Stimulated activated CD4-positive, alpha-beta T cell treated with anti-CD3 and anti-CD28 coated beads, Interleukin-4, amount 100 ng/mL, for 1 hour (primary cell): ENCODE data around the gene LAMB1.
"Not testable (repeated sequence)": the region's sequence is repeated elsewhere in the genome, so short reads cannot be mapped to it uniquely, and the experiment has no call there.

Experiments
- DNase-seq: peaks from one replicate; pipeline ENCODE4 v3.0.0-alpha.2; 2020

Gene LAMB1

DNA sequence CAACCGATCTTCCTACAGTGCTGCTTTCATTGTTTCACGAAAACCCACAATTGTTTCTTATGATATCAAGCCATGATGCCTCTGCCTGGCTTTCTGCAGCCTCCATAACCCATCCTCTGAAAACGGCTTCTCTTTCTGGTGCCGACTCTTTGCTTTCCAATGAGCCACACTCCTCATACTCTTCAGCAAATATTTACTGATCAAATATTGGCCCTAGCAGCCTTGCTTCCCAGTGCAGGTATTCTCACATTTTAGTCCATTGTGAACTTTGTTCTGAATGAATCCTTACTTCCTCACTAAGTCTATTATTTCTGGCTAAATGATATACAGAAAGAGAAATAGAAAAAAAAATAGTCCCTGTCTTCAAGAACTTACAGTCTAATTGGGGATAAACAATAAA is 35.5 kb downstream of the LAMB1 start:
- no peak for DNase-seq

DNA sequence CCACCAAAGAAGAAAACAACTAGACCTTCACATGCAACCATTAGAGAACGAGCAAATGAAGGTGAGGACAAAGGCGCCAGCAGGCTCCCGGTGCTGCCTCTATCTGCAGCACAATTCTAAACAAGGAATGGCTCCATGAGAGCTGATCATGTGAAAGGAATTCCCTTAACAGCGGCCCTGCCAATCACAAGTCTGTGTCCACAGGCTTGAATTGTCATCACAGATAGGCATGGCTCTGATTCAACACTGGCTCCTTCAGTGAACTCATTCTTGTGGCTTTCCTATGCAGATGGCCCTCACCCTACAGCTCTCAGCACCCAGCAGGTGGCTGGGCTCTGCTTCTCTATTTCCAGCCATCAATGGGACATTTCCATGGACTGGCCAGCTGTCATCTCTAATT is 36.2 kb downstream of the LAMB1 start:
- DNase-seq, result no peak

DNA sequence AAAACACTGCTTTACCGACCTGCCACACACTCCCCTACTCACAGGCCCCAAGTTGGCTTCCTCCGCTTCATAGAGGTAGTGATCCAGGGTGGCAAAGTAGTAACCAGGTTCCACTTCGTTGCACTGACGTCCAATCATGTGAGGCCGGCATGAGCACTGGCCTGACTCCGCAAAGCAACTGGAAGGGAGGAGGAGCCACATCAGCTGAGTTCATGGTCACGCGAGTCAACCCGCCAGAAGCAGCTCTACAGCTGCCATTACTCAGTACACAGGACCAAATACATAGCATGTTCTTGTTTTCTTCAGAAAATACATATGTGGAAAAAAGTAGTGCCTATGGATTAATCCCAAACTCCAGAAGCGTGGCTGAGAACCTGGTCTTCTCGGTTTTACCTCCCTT is 38.5 kb downstream of the LAMB1 start:
- DNase-seq, result no peak

DNA sequence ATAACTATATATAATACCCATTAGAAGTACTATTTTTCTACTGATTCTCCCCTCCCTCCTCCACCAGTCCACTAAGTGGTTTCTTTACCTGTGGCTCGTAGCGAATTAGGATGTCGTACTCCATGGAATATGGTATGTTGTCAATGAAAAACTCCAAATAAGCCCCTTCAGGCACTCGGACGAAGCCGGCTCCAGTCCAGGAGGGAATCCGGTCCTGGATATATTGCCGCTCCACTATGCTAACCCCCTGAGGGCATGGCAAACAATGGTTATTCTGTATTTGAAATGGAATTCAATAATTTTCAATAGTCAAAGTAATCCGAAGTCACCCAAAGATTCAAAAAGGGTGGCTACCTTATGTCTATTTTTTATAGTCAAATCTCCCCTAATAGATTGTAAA is 40.1 kb downstream of the LAMB1 start:
- DNase-seq, result no peak

DNA sequence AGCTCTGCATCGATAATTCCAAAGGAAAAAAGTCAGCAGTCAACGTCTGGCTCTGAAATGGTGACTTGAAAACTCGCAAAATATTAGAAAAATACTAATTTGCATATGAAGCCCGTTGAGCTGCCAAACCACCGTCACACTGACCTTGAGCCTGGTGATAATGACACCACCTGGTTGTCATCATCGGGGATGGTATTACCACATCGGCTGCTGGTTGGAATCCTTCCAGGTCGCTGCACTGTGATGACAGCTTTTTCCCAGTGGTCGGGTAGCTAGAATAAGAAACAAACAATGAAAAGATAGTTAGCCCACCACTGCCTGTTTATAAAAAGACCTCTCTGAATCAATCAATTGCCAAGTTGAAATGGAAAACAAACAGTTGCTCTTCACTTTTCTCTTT is 41.6 kb downstream of the LAMB1 start:
- DNase-seq, result no peak

DNA sequence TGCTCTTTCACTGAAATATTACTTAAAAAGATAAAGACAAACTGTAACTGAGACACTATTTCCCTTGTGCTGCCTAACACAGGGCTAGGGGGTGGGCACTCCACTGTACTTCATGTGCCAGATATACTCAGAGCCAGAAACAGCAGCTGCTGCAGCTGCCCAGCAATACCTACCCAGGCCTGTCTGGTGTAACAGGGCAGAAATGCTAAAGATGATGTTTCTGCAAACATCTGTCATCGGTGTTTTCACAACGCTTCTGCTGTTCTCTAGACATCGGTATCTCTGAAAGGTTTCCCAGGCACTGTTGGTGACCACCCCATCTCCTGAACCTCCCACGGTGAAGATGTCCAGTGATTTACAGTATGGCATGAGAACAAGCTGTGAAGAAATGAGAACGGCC is 42.7 kb downstream of the LAMB1 start:
- DNase-seq, result no peak

DNA sequence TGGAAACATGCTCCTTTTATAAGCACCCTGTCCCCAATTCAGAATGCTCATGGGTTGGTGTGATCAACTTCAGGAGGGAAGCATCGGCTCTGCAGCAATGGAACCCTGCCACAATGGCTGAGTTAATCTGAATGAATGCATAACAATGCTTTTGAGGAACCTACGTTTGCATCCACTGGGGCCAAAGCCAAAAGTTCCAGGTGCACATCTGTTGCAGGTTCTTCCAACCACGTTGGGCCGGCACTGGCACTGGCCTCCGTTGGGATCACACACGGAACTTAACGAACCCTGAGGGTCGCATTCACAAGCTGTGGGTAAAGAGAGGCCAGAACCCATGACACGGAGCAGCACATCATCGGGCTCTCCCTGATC is 43.4 kb downstream of the LAMB1 start:
- DNase-seq, result no peak

DNA sequence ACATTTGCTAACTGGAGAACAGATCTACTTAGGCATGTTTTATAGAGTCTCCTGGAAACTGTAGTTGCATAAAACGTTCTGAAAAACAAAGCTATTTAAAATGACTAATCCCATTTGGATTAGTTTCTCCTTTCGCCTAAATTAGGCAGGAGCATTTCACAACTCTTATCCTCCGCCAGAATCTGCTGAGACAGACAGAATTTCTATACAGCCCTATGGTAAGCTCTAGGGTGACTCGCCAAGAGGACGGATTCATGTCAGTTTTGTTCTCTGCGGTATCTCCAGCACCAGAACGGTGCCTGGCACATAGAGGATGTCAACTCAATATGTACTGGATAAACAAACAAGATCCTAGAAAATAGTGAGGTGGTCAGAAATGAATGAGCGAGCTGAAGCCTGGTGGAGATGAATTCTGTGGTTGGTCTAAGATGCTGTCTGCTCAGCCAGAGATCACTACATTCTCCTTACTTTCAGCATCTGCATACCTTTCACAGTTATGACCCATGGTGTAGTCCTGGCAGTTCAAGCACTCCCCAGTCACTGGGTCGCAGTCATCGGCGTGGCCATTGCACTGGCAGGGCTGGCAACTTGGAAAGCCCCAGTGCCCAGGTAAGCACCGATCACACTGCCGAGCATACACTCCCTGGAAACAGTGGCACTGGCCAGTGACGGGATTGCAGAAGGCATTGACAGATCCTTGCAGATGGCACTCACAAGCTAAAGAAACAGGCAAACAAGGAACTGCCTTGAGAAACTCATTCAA is 44.0 kb downstream of the LAMB1 start:
- no peak for DNase-seq

DNA sequence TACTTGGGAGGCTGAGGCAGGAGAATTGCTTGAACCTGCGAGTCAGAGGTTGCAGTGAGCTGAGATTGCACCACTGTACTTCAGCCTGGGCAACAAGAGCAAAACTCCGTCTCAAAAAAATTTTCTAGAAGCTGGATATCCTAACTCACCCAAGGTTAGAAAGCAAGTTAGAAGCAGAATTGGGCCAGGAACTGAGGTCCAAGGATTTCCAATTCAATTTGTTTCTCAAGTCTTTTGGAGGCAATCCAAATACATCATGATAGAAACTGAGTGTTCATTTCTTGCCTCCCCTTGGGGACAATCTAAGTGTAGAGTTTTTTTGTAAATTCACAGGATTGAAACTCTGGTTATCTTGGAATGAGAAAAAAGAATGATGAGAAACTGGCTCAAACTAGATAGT is 45.5 kb downstream of the LAMB1 start:
- no peak for DNase-seq

DNA sequence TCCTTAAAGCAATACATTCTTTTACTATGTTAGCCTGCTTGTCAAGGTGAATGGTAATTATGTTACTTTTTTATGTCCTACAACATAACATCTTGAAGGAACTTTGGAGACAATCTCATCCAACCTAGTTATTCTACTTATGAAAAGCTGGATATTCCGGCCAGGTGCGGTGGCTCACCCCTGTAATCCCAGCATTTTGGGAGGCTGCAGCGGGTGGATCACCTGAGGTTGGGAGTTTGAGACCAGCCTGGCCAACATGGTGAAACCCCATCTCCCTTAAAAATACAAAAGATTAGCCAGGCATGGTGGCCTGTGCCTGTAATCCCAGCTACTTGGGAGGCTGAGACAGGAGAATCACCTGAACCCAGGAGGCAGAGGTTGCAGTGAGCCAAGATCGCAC is 46.0 kb downstream of the LAMB1 start:
- not testable (repeated sequence) for DNase-seq

DNA sequence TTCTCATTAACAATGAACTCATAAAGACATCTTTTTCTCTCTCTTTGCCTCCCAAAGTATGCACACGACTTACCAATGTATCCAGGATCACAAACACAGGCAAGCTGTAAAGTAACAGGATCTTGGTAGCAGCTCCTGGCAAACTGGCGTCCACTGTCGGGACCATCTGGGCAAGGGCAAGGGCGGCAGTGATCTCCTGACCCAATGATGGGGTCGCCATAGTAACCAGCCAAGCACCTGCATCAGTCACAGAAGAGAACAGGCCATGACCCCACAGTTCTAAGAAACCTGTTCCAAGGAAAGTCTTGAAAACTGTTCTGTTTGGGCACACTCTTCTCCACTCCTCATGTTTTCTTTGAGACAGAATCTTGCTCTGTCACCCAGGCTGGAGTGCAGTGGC is 47.6 kb downstream of the LAMB1 start:
- no peak for DNase-seq

DNA sequence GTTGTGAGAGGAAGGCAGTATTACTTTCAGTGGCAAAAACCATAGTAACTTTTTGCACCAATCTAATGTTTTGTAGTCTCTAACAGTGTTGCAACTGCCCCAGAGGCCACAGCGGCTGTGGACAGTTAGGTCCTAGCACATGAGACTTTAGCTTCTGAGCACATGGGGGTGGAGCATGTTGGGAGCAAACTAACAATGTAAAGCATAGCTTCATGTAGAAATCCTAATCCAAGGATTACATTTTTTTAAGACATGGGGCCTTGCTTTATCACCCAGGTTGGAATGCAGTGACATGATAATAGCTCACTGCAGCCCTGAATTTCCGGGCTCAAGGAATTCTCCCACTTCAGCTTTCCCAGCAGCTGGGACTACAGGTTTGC is 49.0 kb downstream of the LAMB1 start:
- no peak for DNase-seq

DNA sequence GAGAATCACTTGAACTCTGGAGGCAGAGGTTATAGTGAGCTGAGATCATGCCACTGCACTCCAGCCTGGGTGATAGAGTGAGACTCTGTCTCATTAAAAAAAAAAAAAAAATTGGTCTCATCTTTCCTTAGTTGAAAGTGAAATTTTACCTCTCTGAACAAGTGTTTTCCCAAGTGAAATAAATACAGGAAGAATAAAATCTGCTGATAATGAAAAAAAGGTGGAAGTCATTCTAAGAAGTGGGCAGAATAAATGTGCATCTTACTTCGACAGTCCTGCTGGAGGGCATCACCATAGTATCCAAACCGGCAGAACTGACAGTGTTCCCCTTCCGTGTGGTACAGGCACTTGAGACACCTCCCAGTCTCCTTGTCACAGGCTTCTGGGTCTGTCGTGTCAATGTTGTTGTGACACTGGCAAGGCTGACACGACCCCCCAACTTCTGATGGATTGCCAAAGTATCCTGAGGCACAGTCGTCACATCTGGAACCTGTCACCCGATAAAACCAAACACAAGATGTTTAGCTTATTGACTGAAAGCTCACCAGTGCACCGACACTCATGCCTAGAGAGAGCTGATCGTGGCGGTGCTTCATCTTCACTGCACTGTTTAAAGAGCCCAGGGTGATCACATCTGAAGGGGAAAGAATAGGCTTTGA is 49.6 kb downstream of the LAMB1 start:
- no peak for DNase-seq

DNA sequence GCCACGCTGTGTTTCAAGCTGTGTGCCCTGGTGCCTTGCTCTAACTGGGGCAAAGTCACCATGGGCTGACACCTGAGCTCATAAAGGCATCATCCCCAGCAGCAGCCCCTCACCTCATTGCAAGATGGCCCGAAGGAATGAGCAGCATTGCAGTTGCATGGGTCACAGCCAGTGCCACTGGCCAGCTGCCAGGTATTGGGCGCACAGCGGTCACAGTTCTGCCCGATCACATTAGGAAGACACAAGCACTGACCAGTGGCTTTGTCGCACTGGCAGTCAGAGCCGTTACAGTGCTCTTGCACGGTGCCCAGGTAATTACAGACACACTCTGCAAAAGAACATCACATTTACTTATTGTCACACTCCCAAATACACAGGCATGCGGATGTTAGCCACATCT is 51.1 kb downstream of the LAMB1 start:
- no peak for DNase-seq

DNA sequence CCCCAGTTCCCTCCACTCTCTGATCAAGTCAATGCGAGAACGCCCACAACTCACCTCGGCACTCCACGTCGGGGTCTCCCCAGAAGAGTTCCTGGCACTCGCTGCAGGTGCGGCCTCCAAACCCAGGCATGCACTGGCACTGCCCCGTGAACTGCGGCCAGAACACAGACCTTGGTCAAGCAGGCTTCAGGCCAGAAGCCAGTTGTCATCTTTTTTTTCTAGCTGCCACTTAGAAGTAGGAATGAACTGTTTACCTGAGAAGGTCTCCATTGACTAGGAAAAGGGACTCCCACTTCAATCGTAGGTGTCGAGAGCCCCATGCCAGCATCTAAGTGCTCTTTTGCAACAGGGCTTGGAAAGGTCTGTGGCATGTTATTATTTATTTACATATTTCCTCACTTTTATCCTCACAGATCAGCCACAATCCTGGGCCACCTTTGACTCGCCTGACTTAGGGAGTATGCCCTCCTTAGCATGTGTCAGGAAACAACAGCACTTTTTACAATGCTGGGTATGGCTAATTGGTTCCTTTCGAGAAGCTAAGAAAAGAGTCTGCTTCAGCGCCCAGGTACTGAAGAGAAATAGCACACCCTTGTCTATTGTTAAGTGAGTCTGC is 51.7 kb downstream of the LAMB1 start:
- DNase-seq, result no peak

DNA sequence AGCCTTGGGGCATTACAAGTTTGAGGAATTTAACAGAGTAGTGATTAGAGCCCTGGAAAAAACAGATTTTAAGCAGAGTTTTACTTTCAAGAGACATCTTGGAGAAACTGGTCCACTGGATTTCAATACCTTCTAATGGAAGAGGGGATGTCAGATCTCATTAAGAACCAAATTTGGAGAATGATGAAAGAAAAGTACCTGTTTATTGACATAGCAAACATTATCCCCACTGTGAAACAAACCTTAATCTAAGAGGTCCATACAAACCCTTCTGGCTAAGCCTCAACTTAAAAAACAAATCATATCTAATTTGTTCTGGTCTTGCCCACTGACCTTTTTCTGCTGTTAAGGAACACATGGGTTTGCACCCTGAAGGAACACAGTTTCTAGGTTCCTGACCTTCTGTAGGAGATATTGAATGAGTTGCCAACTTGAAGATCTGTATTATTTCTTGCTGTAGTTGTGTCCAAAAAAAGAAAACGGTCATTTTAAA is 53.5 kb downstream of the LAMB1 start:
- no peak for DNase-seq

DNA sequence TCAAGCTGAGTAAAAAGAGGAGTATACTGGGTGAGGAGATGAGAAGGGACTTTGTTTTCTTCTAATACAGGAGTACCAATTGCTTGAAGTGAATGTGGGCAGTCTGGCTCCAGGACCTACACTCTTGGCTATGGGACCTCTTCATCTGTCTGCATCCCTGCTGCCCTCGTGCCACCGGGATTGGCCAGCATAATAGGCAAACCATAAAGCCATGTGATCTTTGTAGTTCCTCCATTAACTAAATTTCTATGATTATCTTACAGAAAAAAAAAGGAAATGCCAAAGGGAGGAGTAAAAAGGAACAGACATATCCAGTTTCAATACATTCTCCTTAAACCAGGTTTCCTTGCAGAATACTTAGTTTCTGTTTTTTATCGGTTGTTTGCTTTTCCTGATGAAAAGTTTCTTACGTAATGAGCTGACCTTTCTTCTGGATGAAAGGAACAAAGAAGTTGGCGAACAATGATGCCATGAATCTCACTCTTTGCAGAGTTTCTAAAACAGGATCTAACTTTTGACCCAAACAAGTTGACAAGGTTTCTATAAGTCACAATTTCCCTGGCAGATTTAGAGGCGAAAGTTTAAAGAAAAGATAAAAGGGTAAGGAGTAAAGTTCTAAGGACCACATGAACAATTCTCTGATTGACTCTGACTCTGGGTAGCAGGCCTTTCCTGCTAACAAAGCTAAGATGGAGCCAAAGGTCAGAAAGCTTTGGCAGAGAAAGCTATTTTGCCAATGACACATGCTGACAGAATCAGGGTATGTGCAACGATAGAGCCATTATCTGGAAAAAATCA is 54.1 kb downstream of the LAMB1 start:
- DNase-seq, result no peak

DNA sequence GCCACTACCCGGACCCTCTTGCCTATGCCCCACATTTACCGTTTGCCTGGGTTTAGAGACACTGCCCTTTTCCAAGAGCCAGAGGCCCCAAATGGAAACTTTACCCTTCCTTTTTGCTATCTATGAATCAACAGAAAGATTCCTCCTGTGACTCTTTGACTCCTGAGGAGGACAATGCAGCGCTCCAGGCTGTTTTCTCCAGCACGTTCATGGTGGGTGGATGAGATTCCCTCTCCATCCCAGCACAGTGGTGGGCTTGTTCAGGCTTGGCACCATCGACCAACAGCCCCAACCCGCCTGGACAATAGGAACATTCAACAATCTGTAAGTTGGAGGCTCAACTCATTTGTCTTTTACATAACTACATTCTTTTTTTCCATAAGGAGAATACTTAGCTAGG is 56.1 kb downstream of the LAMB1 start:
- no peak for DNase-seq

DNA sequence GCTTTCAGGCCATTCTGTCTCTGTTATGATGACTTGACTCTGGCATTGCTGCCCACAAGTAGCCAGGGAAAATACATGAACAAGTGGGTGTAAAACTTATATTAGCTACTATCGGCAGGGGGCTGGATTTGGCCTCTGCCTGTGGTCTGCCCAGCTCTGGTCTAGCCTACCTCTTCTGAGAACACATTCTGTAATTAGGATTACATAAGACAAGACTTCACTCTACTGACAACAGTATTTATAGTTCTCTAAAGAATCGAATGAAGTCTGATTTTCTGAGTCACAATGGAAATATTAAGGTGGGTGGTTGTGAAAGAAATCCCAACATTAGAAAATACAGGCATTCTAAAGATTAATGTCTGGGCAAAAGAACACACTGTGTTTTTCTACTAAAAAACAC is 56.5 kb downstream of the LAMB1 start:
- DNase-seq, result no peak

DNA sequence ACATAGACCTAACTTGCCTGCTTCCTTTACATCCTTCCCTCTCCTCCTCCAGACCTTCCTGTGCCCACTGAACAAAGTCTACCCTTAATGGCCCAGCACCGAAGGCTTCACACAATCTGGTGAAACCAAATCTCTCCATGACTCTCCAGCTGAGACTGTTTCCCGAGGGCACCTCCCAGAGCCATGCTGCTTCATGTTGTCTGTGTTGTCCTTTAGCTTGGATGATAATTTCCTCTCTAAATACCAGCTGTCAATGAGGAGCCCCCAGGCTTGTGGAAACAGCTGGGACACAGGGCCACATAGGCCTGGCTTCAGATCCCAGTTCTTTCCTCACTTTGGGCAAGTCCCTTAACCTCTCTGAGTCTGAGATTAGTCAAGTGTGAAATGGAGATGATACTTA is 57.6 kb downstream of the LAMB1 start:
- DNase-seq, result no peak

DNA sequence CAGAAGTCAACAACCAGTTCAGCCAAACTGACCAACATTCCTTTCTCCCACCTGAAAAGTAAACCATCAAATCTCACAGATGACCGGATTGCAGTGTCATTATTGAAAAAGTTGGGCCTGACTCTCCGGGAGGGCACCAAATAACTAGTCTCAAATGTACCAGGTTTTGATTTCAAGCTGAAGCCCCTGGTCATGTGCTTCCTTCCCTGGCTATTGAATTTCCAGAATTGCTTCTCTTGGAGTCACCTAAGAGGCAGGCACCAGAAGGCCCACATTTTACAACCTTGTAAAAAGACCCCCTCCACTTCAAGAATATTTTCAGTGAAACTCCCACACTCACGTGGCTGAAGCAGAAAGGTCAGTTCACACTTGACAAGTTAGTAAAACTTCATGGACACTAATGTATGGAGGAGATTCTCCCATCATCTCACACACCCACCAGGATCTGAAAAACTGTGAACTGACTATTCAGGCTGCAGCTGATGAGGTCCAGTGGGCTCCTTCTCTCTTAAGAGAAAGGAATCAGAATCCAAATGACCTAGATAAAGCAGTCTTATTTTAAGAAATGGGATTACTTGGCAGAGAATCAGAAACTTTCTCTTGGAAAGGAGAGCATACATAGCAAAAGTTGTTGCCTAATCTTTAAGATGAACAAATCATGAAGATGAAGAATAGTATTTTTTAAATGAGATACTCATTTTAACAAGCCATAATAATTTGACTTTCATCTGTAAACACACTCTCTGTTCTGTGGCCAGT is 58.4 kb downstream of the LAMB1 start:
- no peak for DNase-seq

DNA sequence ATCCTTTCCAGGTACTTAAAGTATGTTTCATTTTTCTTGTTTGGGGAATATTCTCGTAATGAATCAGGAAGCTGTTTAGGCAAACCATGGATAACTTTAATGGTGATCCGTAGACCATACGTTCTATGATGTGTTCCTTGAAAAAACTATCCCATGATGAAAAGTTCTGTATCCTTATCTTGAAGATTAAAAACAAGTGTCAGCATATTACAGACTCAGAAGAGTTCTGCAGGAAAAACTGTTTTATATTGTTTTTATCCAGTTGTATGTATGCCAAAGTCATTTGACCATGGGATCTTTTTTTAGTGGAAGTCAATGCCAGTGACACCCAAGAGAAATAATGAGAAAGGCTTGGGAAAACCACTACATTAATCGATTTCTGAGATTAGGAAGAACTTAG is 59.9 kb downstream of the LAMB1 start:
- no peak for DNase-seq

DNA sequence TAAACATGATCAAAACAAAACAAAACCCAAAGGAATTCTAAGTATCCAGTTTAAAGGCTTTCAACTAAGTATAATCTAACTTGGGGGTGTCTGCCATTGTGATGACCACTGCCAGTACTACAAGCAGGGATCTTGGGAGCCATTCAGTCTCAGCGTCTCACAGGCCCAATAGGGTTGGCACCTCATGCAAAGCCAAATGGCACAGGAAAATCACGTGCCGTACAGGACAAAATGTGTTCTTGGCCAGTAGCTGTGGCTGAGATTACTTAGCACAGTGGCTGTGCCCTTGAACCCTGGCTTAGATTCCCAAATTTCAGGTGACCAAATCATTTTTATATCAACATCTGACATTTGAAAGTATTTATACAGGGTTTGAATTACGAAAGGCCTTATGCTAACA is 62.0 kb downstream of the LAMB1 start:
- DNase-seq, result no peak
